HepG2 (cell line): ENCODE measurements around the gene ELL. TPM values are rescaled to one million over a fixed set of nuclear protein-coding genes. Genes with fewer than 3 reads are reported as not detected.

Experiments
- ATAC-seq: fragments of 200-7000 bp; cut with Tn5 transposase; 3 replicates; pipeline ENCODE4 v1.9.1; 2020; ENCODE audit warnings: mild to moderate bottlenecking, moderate library complexity
- BruUV-seq: library from RNA; stranded (reverse); fragments of 400-500 nt; replicated peaks from 2 replicates; lab custom pipeline; 2021; lab: Mats Ljungman, UMichigan
- CTCF ChIA-PET: fragments of 300-600 bp; formaldehyde crosslinking; extraction: SDS; loops from one replicate; lab custom pipeline; 2021; ENCODE audit warnings: low total read pairs, inconsistent platforms, low intra/inter-chr PET ratio; lab: Yijun Ruan, JAX
- POLR2A ChIA-PET: fragments of 350-600 bp; sonication (Branson Sonifier 250); formaldehyde crosslinking; loops from one replicate; lab custom pipeline; 2020; ENCODE audit warnings: antibody characterized with exemption, inconsistent platforms; lab: Yijun Ruan, JAX
- DNase-seq: peaks from one replicate; pipeline ENCODE4 v3.0.0-alpha.2; 2015; ENCODE audit warnings: low spot score
- FAIRE-seq: peaks from 3 replicates; lab custom pipeline; 2011; peaks lifted over from hg19 to GRCh38; lab: Jason Lieb, UNC
- H2AFZ ChIP-seq: one replicate; pipeline ENCODE4 v1.6.1; 2011; ENCODE audit warnings: low read length, inconsistent platforms
- H3K27ac ChIP-seq: fragments of 300-600 bp; 3 replicates; pipeline ENCODE4 v1.8.0; 2011; ENCODE audit warnings: mixed run types, mild to moderate bottlenecking, mixed read lengths, low read length, inconsistent platforms; ENCODE audit not compliant: insufficient read depth; ENCODE audit errors: extremely low read length
- H3K27me3 ChIP-seq, 2 experiments: fragments of 200-600 bp in 1 of 2; 2 replicates in 1 of 2; 3 replicates in 1 of 2; pipeline versions ENCODE4 v1.6.0 to v1.8.0; 2011; ENCODE audit warnings: low read length in 2 of 2, mild to moderate bottlenecking in 2 of 2, moderate library complexity in 2 of 2, inconsistent platforms in 1 of 2; ENCODE audit not compliant: insufficient read depth in 2 of 2, control insufficient read depth in 1 of 2
- H3K36me3 ChIP-seq, 2 experiments: fragments of 200-600 bp in 1 of 2; replicated peaks in 1 of 2; 2 replicates in 1 of 2; 3 replicates in 1 of 2; pipeline versions ENCODE4 v1.5.1 to v1.8.0; 2011; ENCODE audit warnings: low read length in 2 of 2, inconsistent platforms in 1 of 2; ENCODE audit not compliant: insufficient read depth in 2 of 2, control insufficient read depth in 1 of 2
- H3K4me1 ChIP-seq: 2 replicates; pipeline ENCODE4 v1.5.1; 2012; ENCODE audit warnings: low read length, inconsistent platforms; ENCODE audit not compliant: insufficient read depth
- H3K4me2 ChIP-seq: 2 replicates; pipeline ENCODE4 v1.6.0; 2011; ENCODE audit warnings: low read depth, low read length, inconsistent platforms
- H3K4me3 ChIP-seq, 3 experiments: fragments of 200-600 bp in 1 of 3; sonication (generic), shearing (Covaris generic) in 1 of 3; replicated peaks in 1 of 3; 2 replicates each; pipeline ENCODE4 v1.5.1; 2011 to 2016; ENCODE audit warnings: low read length in 3 of 3, inconsistent platforms in 2 of 3, low read depth in 2 of 3, mild to moderate bottlenecking in 2 of 3, control low read depth in 1 of 3, mixed read lengths in 1 of 3; ENCODE audit not compliant: insufficient read depth in 1 of 3
- H3K79me2 ChIP-seq: one replicate; pipeline ENCODE4 v1.6.1; 2011; ENCODE audit warnings: low read length, inconsistent platforms; ENCODE audit not compliant: insufficient read depth
- H3K9ac ChIP-seq: 2 replicates; pipeline ENCODE4 v1.6.0; 2011; ENCODE audit warnings: mild to moderate bottlenecking, low read depth, low read length, inconsistent platforms; ENCODE audit not compliant: insufficient read depth
- H3K9me3 ChIP-seq: 2 replicates; pipeline ENCODE4 v1.5.1; 2012; ENCODE audit warnings: mild to moderate bottlenecking, low read length
- H4K20me1 ChIP-seq: 2 replicates; pipeline ENCODE4 v1.6.0; 2011; ENCODE audit warnings: inconsistent platforms, mild to moderate bottlenecking, low read length, moderate library complexity; ENCODE audit not compliant: insufficient read depth
- ZNF768 ChIP-seq: sonication (generic); formaldehyde crosslinking; IDR thresholded peaks from 2 replicates; pipeline ENCODE4 v1.4.0; 2020; ENCODE audit warnings: missing genetic modification reagents
- ZNF878 ChIP-seq: sonication (generic); formaldehyde crosslinking; IDR thresholded peaks from 2 replicates; pipeline ENCODE4 v1.8.1; 2023; ENCODE audit warnings: mild to moderate bottlenecking, missing genetic modification reagents, moderate library complexity
- WGBS: methylation state at CpG from one replicate; pipeline ENCODE4 v1.1.6; 2017; ENCODE audit warnings: low lambda C conversion rate; 5-methylcytosine and 5-hydroxymethylcytosine counted together
- in situ Hi-C: cut with HindIII; loops from 2 replicates; pipeline ENCODE4 v1.10.0; 2017; ENCODE audit warnings: low pct_unique_long_range_greater_than_20kb; ENCODE audit not compliant: extremely low pct_ligation_motif_present
- intact Hi-C: fragments of 100-400 bp; cut with micrococcal nuclease; formaldehyde crosslinking; loops from one replicate; pipeline ENCODE4 v1.10.0; 2022; ENCODE audit not compliant: unreplicated experiment
- polyA plus RNA-seq, 8 experiments: library from polyadenylated mRNA; depleted of rRNA in 3 of 8; stranded (reverse) in 7 of 8; unstranded in 1 of 8; fragments of >200 nt; fragmentation: Illumina TruSeq in 4 of 8; extraction: Trizol in 4 of 8; gene quantifications; 2 replicates each; pipeline versions ENCODE4 v1.2.1 to v1.2.3, GENCODE V29; 2011 to 2016; ENCODE audit warnings: low read depth in 4 of 8, missing spikeins in 1 of 8, mixed read lengths in 1 of 8; ENCODE audit not compliant: insufficient read depth in 1 of 8
- total RNA-seq, 5 experiments: library from RNA; depleted of rRNA; stranded (reverse); fragments of >200 nt; fragmentation: Illumina TruSeq; extraction: Trizol; gene quantifications; 2 replicates each; pipeline ENCODE4 v1.2.3, GENCODE V29; 2016; ENCODE audit warnings: low read depth in 1 of 5
- TF ChIP-seq, protein P1 (sequence below): fragments of 450-650 bp; IDR thresholded peaks from 2 replicates; pipeline ENCODE4 v1.6.1; 2016
- TF ChIP-seq, protein P2 (sequence below): sonication (generic); formaldehyde crosslinking; IDR thresholded peaks from 2 replicates; pipeline ENCODE4; 2020; ENCODE audit warnings: missing genetic modification reagents, mild to moderate bottlenecking, borderline replicate concordance

The ELL gene
- total and polyA plus RNA-seq, 2 of the 13 experiments (the other 11 are each of a cell fraction or from before 2014, with no cell fraction given), result 3.7 to 5.4 TPM

DNA sequence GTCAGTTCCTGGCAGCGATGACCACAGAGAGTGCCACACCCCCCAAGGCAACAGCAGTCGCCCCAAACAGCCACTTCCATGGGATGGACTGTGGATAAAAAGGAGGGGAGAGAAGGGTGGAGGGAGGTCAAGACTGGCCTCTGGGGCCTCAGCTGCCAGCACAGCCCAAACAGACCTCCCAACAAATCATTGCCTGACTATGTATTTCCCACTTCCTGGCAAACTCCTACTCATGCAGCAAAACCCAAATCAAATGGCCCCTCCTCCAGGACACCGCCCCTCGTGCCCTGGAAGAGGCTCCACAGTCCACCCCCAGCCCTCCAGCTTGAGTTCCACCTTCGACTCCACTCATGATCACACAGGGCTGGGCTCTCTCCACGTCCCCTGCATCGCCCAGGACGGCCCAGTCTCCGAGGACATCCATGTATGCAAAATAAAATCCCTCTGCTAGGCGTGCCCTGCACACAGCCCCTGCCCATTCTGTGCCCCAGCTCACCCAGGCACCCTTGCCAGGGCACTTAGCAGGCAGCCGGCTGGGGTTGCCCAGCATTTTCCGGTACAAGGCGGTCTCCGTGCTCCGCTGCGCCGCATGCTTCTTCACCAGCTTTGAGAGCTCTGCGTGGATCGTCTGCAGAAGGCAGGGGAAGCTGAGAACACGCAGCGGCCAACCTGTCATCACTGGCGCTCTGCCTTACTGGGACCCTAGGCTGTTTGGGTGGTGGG is 10.5 kb upstream of the ELL start (continued):
- TF ChIP-seq, protein P1, sequence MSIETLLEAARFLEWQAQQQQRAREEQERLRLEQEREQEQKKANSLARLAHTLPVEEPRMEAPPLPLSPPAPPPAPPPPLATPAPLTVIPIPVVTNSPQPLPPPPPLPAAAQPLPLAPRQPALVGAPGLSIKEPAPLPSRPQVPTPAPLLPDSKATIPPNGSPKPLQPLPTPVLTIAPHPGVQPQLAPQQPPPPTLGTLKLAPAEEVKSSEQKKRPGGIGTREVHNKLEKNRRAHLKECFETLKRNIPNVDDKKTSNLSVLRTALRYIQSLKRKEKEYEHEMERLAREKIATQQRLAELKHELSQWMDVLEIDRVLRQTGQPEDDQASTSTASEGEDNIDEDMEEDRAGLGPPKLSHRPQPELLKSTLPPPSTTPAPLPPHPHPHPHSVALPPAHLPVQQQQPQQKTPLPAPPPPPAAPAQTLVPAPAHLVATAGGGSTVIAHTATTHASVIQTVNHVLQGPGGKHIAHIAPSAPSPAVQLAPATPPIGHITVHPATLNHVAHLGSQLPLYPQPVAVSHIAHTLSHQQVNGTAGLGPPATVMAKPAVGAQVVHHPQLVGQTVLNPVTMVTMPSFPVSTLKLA, result no peak
- TF ChIP-seq, protein P2, sequence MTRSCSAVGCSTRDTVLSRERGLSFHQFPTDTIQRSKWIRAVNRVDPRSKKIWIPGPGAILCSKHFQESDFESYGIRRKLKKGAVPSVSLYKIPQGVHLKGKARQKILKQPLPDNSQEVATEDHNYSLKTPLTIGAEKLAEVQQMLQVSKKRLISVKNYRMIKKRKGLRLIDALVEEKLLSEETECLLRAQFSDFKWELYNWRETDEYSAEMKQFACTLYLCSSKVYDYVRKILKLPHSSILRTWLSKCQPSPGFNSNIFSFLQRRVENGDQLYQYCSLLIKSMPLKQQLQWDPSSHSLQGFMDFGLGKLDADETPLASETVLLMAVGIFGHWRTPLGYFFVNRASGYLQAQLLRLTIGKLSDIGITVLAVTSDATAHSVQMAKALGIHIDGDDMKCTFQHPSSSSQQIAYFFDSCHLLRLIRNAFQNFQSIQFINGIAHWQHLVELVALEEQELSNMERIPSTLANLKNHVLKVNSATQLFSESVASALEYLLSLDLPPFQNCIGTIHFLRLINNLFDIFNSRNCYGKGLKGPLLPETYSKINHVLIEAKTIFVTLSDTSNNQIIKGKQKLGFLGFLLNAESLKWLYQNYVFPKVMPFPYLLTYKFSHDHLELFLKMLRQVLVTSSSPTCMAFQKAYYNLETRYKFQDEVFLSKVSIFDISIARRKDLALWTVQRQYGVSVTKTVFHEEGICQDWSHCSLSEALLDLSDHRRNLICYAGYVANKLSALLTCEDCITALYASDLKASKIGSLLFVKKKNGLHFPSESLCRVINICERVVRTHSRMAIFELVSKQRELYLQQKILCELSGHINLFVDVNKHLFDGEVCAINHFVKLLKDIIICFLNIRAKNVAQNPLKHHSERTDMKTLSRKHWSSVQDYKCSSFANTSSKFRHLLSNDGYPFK (CRISPR knock-in tag), result no peak

DNA sequence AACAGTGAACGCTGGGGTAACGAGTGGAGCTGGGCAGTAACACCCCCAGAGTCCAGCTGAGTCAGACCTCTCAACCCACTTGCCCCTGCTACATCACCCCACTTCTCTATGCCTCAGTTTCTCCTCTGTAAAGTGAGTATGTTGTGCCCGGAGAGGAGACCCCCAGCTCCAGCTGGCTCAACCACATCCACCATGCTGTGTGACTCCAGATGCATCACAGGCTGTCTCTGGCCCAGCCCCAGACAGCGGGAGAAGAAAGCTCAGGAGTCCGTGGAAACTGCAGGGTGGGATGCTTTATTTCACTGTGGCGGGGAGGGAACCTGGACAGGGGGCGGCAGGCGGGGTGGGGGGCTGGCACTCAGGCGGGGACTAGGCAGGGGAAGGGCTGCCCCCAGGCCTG is 9.6 kb upstream of the ELL start:
- BruUV-seq, result no TSS peak
- in situ Hi-C loops, result no loop called here

More for the DNA sequence above, 9.6 kb upstream of the ELL start:
- WGBS, result 100% methylated on average over 9 of the region's 9 CpGs
- H3K4me2 ChIP-seq, result no peak overlapping the region
- no peaks in the 10 kb centered on the region for H3K4me1 ChIP-seq
- no peak overlapping the region for H2AFZ ChIP-seq
- no peak overlapping the region for H3K9ac ChIP-seq
- no peak for DNase-seq
- FAIRE-seq, result no peak
- H3K4me3 ChIP-seq, result no peak overlapping the region
- intact Hi-C loops, result no loop called here
- H3K36me3 ChIP-seq, result peaks cover 0 to 13% of the 10 kb centered on the region in 2 experiments; a peak in 4 of 5 replicates
- ATAC-seq, result no peak
- H3K9me3 ChIP-seq, result no peaks in the 10 kb centered on the region
- H3K79me2 ChIP-seq, result no peaks in the 10 kb centered on the region
- peak; percentile 73; the same call in 1 of the 2 replicates for TF ChIP-seq ZNF768 (CRISPR knock-in tag)
- no peak for TF ChIP-seq ZNF878
- CTCF ChIA-PET, result no interaction called here
- H3K27me3 ChIP-seq, result no peaks in the 10 kb centered on the region
- POLR2A ChIA-PET, result no interaction called here
- no peak overlapping the region for H3K27ac ChIP-seq
- no peaks in the 10 kb centered on the region for H4K20me1 ChIP-seq
